ENCODE data around the gene HLA-DPA1.
"Not testable (repeated sequence)": the region's sequence is repeated elsewhere in the genome, so short reads cannot be mapped to it uniquely, and the experiment has no call there.

HLA-DPA1 gene

GRCh38 chr6:33073431-33073871, at the start of gene HLA-DPA1:
Gene HLA-DPA1 (minus strand): TSS chr6:33073649.
- no peak for DNase-seq

- no peak for DNase-seq
These were observed 49.7 kb upstream of the HLA-DPA1 start for GRCh38 chr6:33123181-33123580.

GRCh38 chr6:33120001-33120400, 46.6 kb upstream of the HLA-DPA1 start:
- DNase-seq: no peak

- no peak for DNase-seq
These were observed 45.2 kb upstream of the HLA-DPA1 start for GRCh38 chr6:33118525-33119123.

GRCh38 chr6:33117811-33118277, 44.4 kb upstream of the HLA-DPA1 start:
- DNase-seq: no peak

- no peak for DNase-seq
These were observed 43.6 kb upstream of the HLA-DPA1 start for GRCh38 chr6:33116841-33117711.

- DNase-seq: no peak
These were observed 43.0 kb upstream of the HLA-DPA1 start for GRCh38 chr6:33116417-33116816.

- no peak for DNase-seq
These were observed 41.0 kb upstream of the HLA-DPA1 start for GRCh38 chr6:33114406-33114805.

GRCh38 chr6:33113755-33114154, 40.3 kb upstream of the HLA-DPA1 start:
- no peak for DNase-seq

- DNase-seq: no peak
These were observed 38.7 kb upstream of the HLA-DPA1 start for GRCh38 chr6:33112148-33112547.

GRCh38 chr6:33108307-33108706, 34.9 kb upstream of the HLA-DPA1 start:
- DNase-seq: no peak

- no peak for DNase-seq
These were observed 34.2 kb upstream of the HLA-DPA1 start for GRCh38 chr6:33107641-33108040.

- no peak for DNase-seq
These were observed 32.7 kb upstream of the HLA-DPA1 start for GRCh38 chr6:33105916-33106871.

- DNase-seq: no peak
These were observed 31.9 kb upstream of the HLA-DPA1 start for GRCh38 chr6:33105386-33105785.

- no peak for DNase-seq
These were observed 31.4 kb upstream of the HLA-DPA1 start for GRCh38 chr6:33104887-33105286.

GRCh38 chr6:33103776-33104175, 30.3 kb upstream of the HLA-DPA1 start:
- DNase-seq: no peak

GRCh38 chr6:33101121-33101737, 27.8 kb upstream of the HLA-DPA1 start:
- not testable (repeated sequence) for DNase-seq

GRCh38 chr6:33095681-33096080, 22.2 kb upstream of the HLA-DPA1 start:
- no peak for DNase-seq

- no peak for DNase-seq
These were observed 20.4 kb upstream of the HLA-DPA1 start for GRCh38 chr6:33093855-33094254.

GRCh38 chr6:33092385-33092784, 18.9 kb upstream of the HLA-DPA1 start:
- DNase-seq: no peak

- DNase-seq: no peak
These were observed 18.5 kb upstream of the HLA-DPA1 start for GRCh38 chr6:33091957-33092356.

GRCh38 chr6:33088931-33089620, 15.6 kb upstream of the HLA-DPA1 start:
- DNase-seq: no peak

Measured in cortex of kidney (tissue), 1 donor.